ENCODE data around the gene SHMT1.
A peak's percentile ranks its signal among the peaks of the same experiment; 100 is the strongest.
"Not testable (repeated sequence)": the region's sequence is repeated elsewhere in the genome, so short reads cannot be mapped to it uniquely, and the experiment has no call there.

SHMT1 gene

GRCh38 chr17:18361837-18362697, 1.3 kb downstream of the SHMT1 start:
- no peak for TF ChIP-seq CTCF (IDR thresholded peaks at IDR 0.05; ENCODE audit: low read depth, low read length)
- H3K4me3 ChIP-seq (ENCODE audit: low read depth, low read length): peak overlapping the region; percentile 78

GRCh38 chr17:18360518-18360917, 2.8 kb downstream of the SHMT1 start:
- H3K4me3 ChIP-seq (ENCODE audit: low read depth, low read length): no peak overlapping the region
- no peak for TF ChIP-seq CTCF (IDR thresholded peaks at IDR 0.05; ENCODE audit: low read depth, low read length)

- no peak for TF ChIP-seq CTCF (IDR thresholded peaks at IDR 0.05; ENCODE audit: low read depth, low read length)
- no peak overlapping the region for H3K4me3 ChIP-seq (ENCODE audit: low read depth, low read length)
Observed at GRCh38 chr17:18356624-18357023, 6.7 kb downstream of the SHMT1 start.

GRCh38 chr17:18353541-18353940, 9.8 kb downstream of the SHMT1 start:
- TF ChIP-seq CTCF (IDR thresholded peaks at IDR 0.05; ENCODE audit: low read depth, low read length): no peak
- H3K4me3 ChIP-seq (ENCODE audit: low read depth, low read length): no peak overlapping the region

- TF ChIP-seq CTCF (IDR thresholded peaks at IDR 0.05; ENCODE audit: low read depth, low read length): no peak
- H3K4me3 ChIP-seq (ENCODE audit: low read depth, low read length): no peak overlapping the region
Observed at GRCh38 chr17:18344021-18344420, 19.3 kb downstream of the SHMT1 start.

GRCh38 chr17:18339933-18340332, 23.4 kb downstream of the SHMT1 start:
- TF ChIP-seq CTCF (IDR thresholded peaks at IDR 0.05; ENCODE audit: low read depth, low read length): no peak
- H3K4me3 ChIP-seq (ENCODE audit: low read depth, low read length): no peak overlapping the region

GRCh38 chr17:18338158-18338557, 25.2 kb downstream of the SHMT1 start:
- H3K4me3 ChIP-seq (ENCODE audit: low read depth, low read length): not testable (repeated sequence)
